Measurements from ENCODE around the gene LYPD4. TPM values are rescaled to one million over a fixed set of nuclear protein-coding genes. Genes with fewer than 3 reads are reported as not detected.
"Not testable (repeated sequence)": the region's sequence is repeated elsewhere in the genome, so short reads cannot be mapped to it uniquely, and the experiment has no call there.

Gene LYPD4
- total RNA-seq, 1 experiment from 2014 or later: not detected

GRCh38 chr19:41801792-41802211 is 42.7 kb downstream of the LYPD4 start:
- DNase-seq (ENCODE audit: low read depth): no peak

GRCh38 chr19:41801031-41801430 is 43.5 kb downstream of the LYPD4 start:
- DNase-seq (ENCODE audit: low read depth): no peak

- DNase-seq (ENCODE audit: low read depth): no peak
Measured at GRCh38 chr19:41799444-41800000, 45.0 kb downstream of the LYPD4 start.

GRCh38 chr19:41796901-41797300 is 47.6 kb downstream of the LYPD4 start:
- no peak for DNase-seq (ENCODE audit: low read depth)

- DNase-seq (ENCODE audit: low read depth): no peak
Measured at GRCh38 chr19:41796362-41796761, 48.1 kb downstream of the LYPD4 start, which contains the start of gene CEACAM3. Gene CEACAM3, plus strand, starts transcription at chr19:41796587. Its CDS starts 91 bp downstream, at chr19:41796678.

GRCh38 chr19:41795031-41795461 is 49.4 kb downstream of the LYPD4 start:
- peak; percentile 30 for DNase-seq (ENCODE audit: low read depth)

GRCh38 chr19:41793414-41793727 is 51.1 kb downstream of the LYPD4 start:
- DNase-seq (ENCODE audit: low read depth): no peak

GRCh38 chr19:41792513-41793413 is 51.7 kb downstream of the LYPD4 start:
- DNase-seq (ENCODE audit: low read depth): peak; percentile 19

GRCh38 chr19:41789053-41789452 is 55.4 kb downstream of the LYPD4 start:
- not testable (repeated sequence) for DNase-seq (ENCODE audit: low read depth)

- not testable (repeated sequence) for DNase-seq (ENCODE audit: low read depth)
Measured at GRCh38 chr19:41788518-41788917, 56.0 kb downstream of the LYPD4 start.

Other genes starting within 250 kb of the LYPD4 start
- not detected in 2 replicates for gene CEACAM4, start 217.6 kb downstream of the LYPD4 start, total RNA-seq (2014; rRNA removed)
- not detected in 2 replicates for gene CEACAM7, start 156.4 kb downstream of the LYPD4 start, total RNA-seq (2014; rRNA removed)
- not detected in 2 replicates for gene CEACAM5, start 136.1 kb downstream of the LYPD4 start, total RNA-seq (2014; rRNA removed)
- gene CEACAM6, start 89.2 kb downstream of the LYPD4 start, total RNA-seq (2014; rRNA removed): not detected in 2 replicates
- not detected in 2 replicates for gene CEACAM3, start 48.1 kb downstream of the LYPD4 start, total RNA-seq (2014; rRNA removed)
- gene DMRTC2, start 359 bp upstream of the LYPD4 start, total RNA-seq (2014; rRNA removed): not detected in 2 replicates
- gene RPS19, start 15.6 kb upstream of the LYPD4 start, total RNA-seq (2014; rRNA removed): 610 and 611 TPM in 2 replicates
- 0.23 and 0.64 TPM in 2 replicates for gene CD79A, start 32.6 kb upstream of the LYPD4 start, total RNA-seq (2014; rRNA removed)
- 58.2 and 68.2 TPM in 2 replicates for gene ARHGEF1, start 38.5 kb upstream of the LYPD4 start, total RNA-seq (2014; rRNA removed)
- gene ERFL, start 83.8 kb upstream of the LYPD4 start, total RNA-seq (2014; rRNA removed): not detected in 2 replicates
- 174 and 241 TPM in 2 replicates for gene RABAC1, start 114.6 kb upstream of the LYPD4 start, total RNA-seq (2014; rRNA removed)
- gene ATP1A3, start 149.5 kb upstream of the LYPD4 start, total RNA-seq (2014; rRNA removed): 0.19 and 0.40 TPM in 2 replicates
- gene GRIK5, start 225.5 kb upstream of the LYPD4 start, total RNA-seq (2014; rRNA removed): 0.06 TPM in 2 replicates
- 23.3 and 26.2 TPM in 2 replicates for gene ZNF574, start 231.5 kb upstream of the LYPD4 start, total RNA-seq (2014; rRNA removed)